ACC112 (cell line): ENCODE results near the gene IL10.
"Not testable (repeated sequence)": the region's sequence is repeated elsewhere in the genome, so short reads cannot be mapped to it uniquely, and the experiment has no call there.

ENCODE experiments used
- H2AFZ ChIP-seq: fragments of 200-600 bp; sonication (generic); one replicate; pipeline ENCODE4 v1.6.0; 2017; ENCODE audit warnings: antibody characterized with exemption, low read length; ENCODE audit not compliant: unreplicated experiment
- H3K27ac ChIP-seq: fragments of 200-600 bp; sonication (generic); 2 replicates; pipeline ENCODE4 v1.5.1; 2014; ENCODE audit warnings: low read depth, mild to moderate bottlenecking, antibody characterized with exemption, low read length, moderate library complexity
- H3K27me3 ChIP-seq: fragments of 200-600 bp; sonication (generic); 2 replicates; pipeline ENCODE4 v1.6.1; 2014; ENCODE audit warnings: mild to moderate bottlenecking, antibody characterized with exemption, low read length, moderate library complexity, mixed read lengths; ENCODE audit not compliant: insufficient read depth
- H3K36me3 ChIP-seq: fragments of 200-600 bp; sonication (generic); 2 replicates; pipeline ENCODE4 v1.6.1; 2016; ENCODE audit warnings: mild to moderate bottlenecking, antibody characterized with exemption, low read length, moderate library complexity, mixed read lengths; ENCODE audit not compliant: insufficient read depth
- H3K4me1 ChIP-seq: fragments of 200-600 bp; sonication (generic); one replicate; pipeline ENCODE4 v1.6.1; 2016; ENCODE audit warnings: low read length, mixed read lengths; ENCODE audit not compliant: insufficient read depth, unreplicated experiment, control insufficient read depth
- H3K4me3 ChIP-seq: fragments of 200-600 bp; sonication (generic); 2 replicates; pipeline ENCODE4 v1.5.1; 2014; ENCODE audit warnings: mild to moderate bottlenecking, low read depth, low read length
- H3K79me2 ChIP-seq: fragments of 200-600 bp; sonication (generic); one replicate; pipeline ENCODE4 v1.6.0; 2016; ENCODE audit warnings: low read length; ENCODE audit not compliant: control insufficient read depth, unreplicated experiment, insufficient read depth

The IL10 gene

DNA sequence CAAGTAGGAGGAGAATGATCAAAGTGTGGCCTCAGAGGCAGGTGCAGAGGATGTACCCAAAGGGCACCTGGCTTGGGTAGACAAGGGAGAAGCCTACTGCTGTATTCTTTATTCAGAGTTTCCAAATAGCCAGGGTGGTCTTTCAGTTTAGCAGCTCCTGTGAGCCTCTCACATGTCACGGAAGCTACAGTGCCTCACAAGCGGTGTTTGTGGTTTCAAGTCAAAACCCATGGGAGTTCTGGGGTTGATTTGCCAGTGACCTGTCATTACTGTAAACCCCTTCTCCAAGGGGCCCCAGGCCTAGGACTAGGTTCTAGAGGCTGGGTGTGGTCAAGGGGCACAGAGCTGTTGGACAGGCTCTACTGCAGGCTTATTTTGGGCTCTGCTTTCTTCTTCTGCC lies 10.2 kb upstream of the IL10 start:
- no peaks in the 10 kb centered on the region for H3K4me1 ChIP-seq
- H3K27me3 ChIP-seq = peaks cover 38% of the 10 kb centered on the region
- H3K27ac ChIP-seq = no peak overlapping the region
- no peaks in the 10 kb centered on the region for H3K79me2 ChIP-seq
- H3K4me3 ChIP-seq = no peak overlapping the region
- H3K36me3 ChIP-seq = no peaks in the 10 kb centered on the region
- H2AFZ ChIP-seq = no peak overlapping the region

- no peak overlapping the region for H2AFZ ChIP-seq
Observed at GRCh38 chr1:206779638-206780037, 7.3 kb upstream of the IL10 start.

DNA sequence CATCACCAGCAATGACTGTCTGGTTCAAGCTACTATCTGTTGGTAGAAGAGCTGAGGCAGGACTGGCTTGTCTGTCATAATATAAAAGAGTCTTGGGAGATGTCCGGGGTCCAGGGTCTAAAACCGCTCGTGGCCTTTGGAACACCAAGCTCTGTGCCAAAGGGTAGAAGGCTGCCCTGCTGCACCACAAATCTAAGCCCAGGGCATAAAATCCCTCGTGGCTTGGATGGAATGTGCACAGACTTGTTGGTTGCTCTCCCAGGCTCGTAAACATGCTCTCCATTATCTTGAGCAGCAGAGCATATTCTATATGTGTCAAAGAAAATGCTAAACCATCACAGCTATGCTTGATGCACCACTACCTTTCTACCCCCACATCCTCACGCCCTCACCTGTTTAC lies 6.6 kb upstream of the IL10 start:
- not testable (repeated sequence) for H3K4me3 ChIP-seq, H3K4me1 ChIP-seq

More at GRCh38 chr1:206779638-206780037, 7.3 kb upstream of the IL10 start:
- Histone ChIP-seq H3K27me3 (peaks cover 25% of the 10 kb centered on the region), H3K36me3 (no peaks in the 10 kb centered on the region), H3K4me3 (no peak overlapping the region), H3K27ac (no peak overlapping the region), H3K4me1 (no peaks in the 10 kb centered on the region), H3K79me2 (no peaks in the 10 kb centered on the region)

GRCh38 chr1:206778031-206778430 lies 5.7 kb upstream of the IL10 start:
- Histone ChIP-seq H3K79me2 (no peaks in the 10 kb centered on the region), H3K36me3 (no peaks in the 10 kb centered on the region), H3K27ac (no peak overlapping the region), H3K27me3 (peaks cover 39% of the 10 kb centered on the region), H3K4me3 (no peak overlapping the region), H2AFZ (no peak overlapping the region), H3K4me1 (no peaks in the 10 kb centered on the region)

More for the DNA sequence above, 6.6 kb upstream of the IL10 start:
- H3K27ac ChIP-seq, H3K79me2 ChIP-seq, H3K36me3 ChIP-seq, H2AFZ ChIP-seq: not testable (repeated sequence)
- peaks cover 32% of the 10 kb centered on the region for H3K27me3 ChIP-seq

GRCh38 chr1:206776229-206776628 lies 3.9 kb upstream of the IL10 start:
- peaks cover 57% of the 10 kb centered on the region for H3K27me3 ChIP-seq
- no peak overlapping the region for H3K4me3 ChIP-seq
- no peaks in the 10 kb centered on the region for H3K36me3 ChIP-seq
- no peaks in the 10 kb centered on the region for H3K79me2 ChIP-seq
- H3K4me1 ChIP-seq = no peaks in the 10 kb centered on the region
- no peak overlapping the region for H2AFZ ChIP-seq
- H3K27ac ChIP-seq = no peak overlapping the region

GRCh38 chr1:206774093-206774492 lies 1.8 kb upstream of the IL10 start:
- Histone ChIP-seq H3K36me3 (no peaks in the 10 kb centered on the region), H3K79me2 (no peaks in the 10 kb centered on the region), H3K4me3 (no peak overlapping the region), H2AFZ (no peak overlapping the region), H3K4me1 (no peaks in the 10 kb centered on the region), H3K27ac (no peak overlapping the region), H3K27me3 (peaks cover 73% of the 10 kb centered on the region)

GRCh38 chr1:206771338-206771692 lies 979 bp downstream of the IL10 start:
- peaks cover 58% of the 10 kb centered on the region for H3K27me3 ChIP-seq
- no peaks in the 10 kb centered on the region for H3K4me1 ChIP-seq
- no peak overlapping the region for H3K4me3 ChIP-seq
- no peaks in the 10 kb centered on the region for H3K36me3 ChIP-seq
- H2AFZ ChIP-seq = no peak overlapping the region
- H3K79me2 ChIP-seq = no peaks in the 10 kb centered on the region
- H3K27ac ChIP-seq = no peak overlapping the region

DNA sequence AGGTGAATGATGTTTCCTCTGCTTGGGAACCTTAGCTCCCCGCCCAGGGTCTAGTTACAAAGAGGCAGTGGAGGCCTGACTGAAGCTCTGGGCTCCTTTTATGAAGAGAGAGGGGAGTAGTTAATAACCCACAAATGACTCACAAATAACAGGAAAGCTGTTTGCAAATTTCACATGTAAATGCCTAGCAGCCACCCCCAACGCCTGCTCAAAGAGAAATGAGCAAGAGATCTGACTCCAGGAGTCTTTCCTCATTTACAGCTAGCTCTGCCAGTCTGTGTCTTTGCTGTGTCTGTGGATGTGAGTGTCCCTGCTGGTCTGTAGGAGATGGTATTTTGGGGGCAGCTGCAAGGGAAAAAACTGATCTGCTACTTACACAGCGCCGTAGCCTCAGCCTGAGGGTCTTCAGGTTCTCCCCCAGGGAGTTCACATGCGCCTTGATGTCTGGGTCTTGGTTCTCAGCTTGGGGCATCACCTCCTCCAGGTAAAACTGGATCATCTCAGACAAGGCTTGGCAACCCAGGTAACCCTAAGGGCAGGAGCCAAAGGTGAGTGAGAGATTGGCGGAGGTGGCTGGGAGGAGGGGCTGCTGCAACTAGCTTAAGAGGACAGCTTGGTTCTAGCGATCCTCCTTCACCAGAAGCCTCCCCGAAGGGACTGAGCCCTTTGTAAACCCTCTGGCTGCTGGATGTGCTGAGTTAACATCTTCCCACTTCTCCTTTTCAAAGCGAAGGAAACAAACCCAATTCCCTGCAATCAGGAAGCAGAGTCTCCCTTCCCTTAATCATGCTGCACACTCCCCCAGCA lies 1.6 kb downstream of the IL10 start, which contains the start of gene IL19:
Gene IL19 (plus strand): TSS at position 243 of the 807 bp plus-strand sequence. CDS start 65,890 bp downstream, outside the sequence.
- no peaks in the 10 kb centered on the region for H3K4me1 ChIP-seq
- no peaks in the 10 kb centered on the region for H3K79me2 ChIP-seq
- no peak within 1 kb of the TSS for H3K4me3 ChIP-seq
- no peaks in the 10 kb centered on the region for H3K36me3 ChIP-seq
- peaks cover 56% of the 10 kb centered on the region for H3K27me3 ChIP-seq
- H3K27ac ChIP-seq = no peak within 1 kb of the TSS
- no peak within 1 kb of the TSS for H2AFZ ChIP-seq

DNA sequence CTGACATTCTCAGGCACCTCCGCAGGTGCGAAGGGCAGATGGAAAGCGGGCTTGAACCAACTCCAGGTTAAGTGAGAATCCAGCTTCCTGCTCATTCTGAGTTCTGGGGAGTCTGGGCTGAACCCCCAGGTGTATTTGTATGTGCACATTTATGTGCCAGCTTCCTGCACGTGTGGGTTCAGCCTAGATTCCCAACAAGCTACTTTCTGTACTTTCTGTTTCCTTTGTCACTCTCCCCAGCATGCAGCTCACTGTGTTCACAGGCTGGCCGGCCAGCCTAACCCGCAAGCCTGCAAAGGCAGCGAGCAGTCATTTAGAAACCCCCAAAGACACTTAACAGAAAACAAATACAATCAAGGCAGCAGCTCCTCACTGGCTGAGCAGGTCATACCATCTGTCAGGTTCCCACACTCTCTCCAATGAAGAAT lies 3.0 kb downstream of the IL10 start:
- Histone ChIP-seq H3K4me3 (no peak overlapping the region), H3K79me2 (no peaks in the 10 kb centered on the region), H2AFZ (no peak overlapping the region), H3K36me3 (no peaks in the 10 kb centered on the region), H3K27me3 (peaks cover 55% of the 10 kb centered on the region), H3K27ac (no peak overlapping the region), H3K4me1 (no peaks in the 10 kb centered on the region)

- Histone ChIP-seq H3K36me3 (no peaks in the 10 kb centered on the region), H3K79me2 (no peaks in the 10 kb centered on the region), H3K27me3 (peaks cover 51% of the 10 kb centered on the region), H2AFZ (no peak overlapping the region), H3K27ac (no peak overlapping the region), H3K4me3 (no peak overlapping the region), H3K4me1 (no peaks in the 10 kb centered on the region)
Observed at GRCh38 chr1:206768472-206769303, 3.6 kb downstream of the IL10 start.
